ACC112 (cell line): ENCODE measurements around the gene GIMAP5.

Experiments
- H2AFZ ChIP-seq: fragments of 200-600 bp; sonication (generic); one replicate; pipeline ENCODE4 v1.6.0; 2017; ENCODE audit warnings: antibody characterized with exemption, low read length; ENCODE audit not compliant: unreplicated experiment
- H3K27ac ChIP-seq: fragments of 200-600 bp; sonication (generic); 2 replicates; pipeline ENCODE4 v1.5.1; 2014; ENCODE audit warnings: low read depth, mild to moderate bottlenecking, antibody characterized with exemption, low read length, moderate library complexity
- H3K27me3 ChIP-seq: fragments of 200-600 bp; sonication (generic); 2 replicates; pipeline ENCODE4 v1.6.1; 2014; ENCODE audit warnings: mild to moderate bottlenecking, antibody characterized with exemption, low read length, moderate library complexity, mixed read lengths; ENCODE audit not compliant: insufficient read depth
- H3K36me3 ChIP-seq: fragments of 200-600 bp; sonication (generic); 2 replicates; pipeline ENCODE4 v1.6.1; 2016; ENCODE audit warnings: mild to moderate bottlenecking, antibody characterized with exemption, low read length, moderate library complexity, mixed read lengths; ENCODE audit not compliant: insufficient read depth
- H3K4me1 ChIP-seq: fragments of 200-600 bp; sonication (generic); one replicate; pipeline ENCODE4 v1.6.1; 2016; ENCODE audit warnings: low read length, mixed read lengths; ENCODE audit not compliant: insufficient read depth, unreplicated experiment, control insufficient read depth
- H3K4me3 ChIP-seq: fragments of 200-600 bp; sonication (generic); 2 replicates; pipeline ENCODE4 v1.5.1; 2014; ENCODE audit warnings: mild to moderate bottlenecking, low read depth, low read length
- H3K79me2 ChIP-seq: fragments of 200-600 bp; sonication (generic); one replicate; pipeline ENCODE4 v1.6.0; 2016; ENCODE audit warnings: low read length; ENCODE audit not compliant: control insufficient read depth, unreplicated experiment, insufficient read depth

Gene GIMAP5

GRCh38 chr7:150788474-150789269 lies 51.5 kb downstream of the GIMAP5 start:
- Histone ChIP-seq H3K27me3 (peaks cover 45% of the 10 kb centered on the region), H3K79me2 (no peaks in the 10 kb centered on the region), H3K4me3 (no peak overlapping the region), H2AFZ (no peak overlapping the region), H3K27ac (no peak overlapping the region), H3K36me3 (no peaks in the 10 kb centered on the region), H3K4me1 (no peaks in the 10 kb centered on the region)

GRCh38 chr7:150790416-150791075 lies 53.3 kb downstream of the GIMAP5 start:
- Histone ChIP-seq H3K4me1 (no peaks in the 10 kb centered on the region), H3K4me3 (no peak overlapping the region), H3K27ac (no peak overlapping the region), H3K79me2 (no peaks in the 10 kb centered on the region), H3K36me3 (no peaks in the 10 kb centered on the region), H2AFZ (no peak overlapping the region), H3K27me3 (peaks cover 37% of the 10 kb centered on the region; the same call in 1 of the 2 replicates)

- Histone ChIP-seq H3K79me2 (no peaks in the 10 kb centered on the region), H3K4me3 (no peak overlapping the region), H3K4me1 (no peaks in the 10 kb centered on the region), H3K36me3 (no peaks in the 10 kb centered on the region), H3K27ac (no peak overlapping the region), H3K27me3 (peaks cover 36% of the 10 kb centered on the region; the same call in 1 of the 2 replicates), H2AFZ (no peak overlapping the region)
These were observed 54.1 kb downstream of the GIMAP5 start for GRCh38 chr7:150791304-150791703.

- Histone ChIP-seq H3K27me3 (peaks cover 36% of the 10 kb centered on the region; the same call in 1 of the 2 replicates), H3K27ac (no peak overlapping the region), H3K79me2 (no peaks in the 10 kb centered on the region), H3K4me3 (no peak overlapping the region), H3K4me1 (no peaks in the 10 kb centered on the region), H2AFZ (no peak overlapping the region), H3K36me3 (no peaks in the 10 kb centered on the region)
These were observed 54.7 kb downstream of the GIMAP5 start for GRCh38 chr7:150791746-150792452.
